ENCODE results near the gene EPM2A.

- no peak for TF ChIP-seq CTCF (conservative IDR thresholded peaks at IDR 0.05; ENCODE audit: low read length)
- no peak for TF ChIP-seq EZH2phosphoT487 (IDR thresholded peaks at IDR 0.05; ENCODE audit: borderline replicate concordance)
These were observed 41.1 kb downstream of the EPM2A start for GRCh38 chr6:145694083-145694737.

Data from Loucy (cell line).